Transverse colon (tissue), 3 donors: ENCODE data around the gene SCN3A.

Experiments
- CTCF ChIP-seq, 5 experiments: fragments of 200-600 bp in 3 of 5; fragments of 450-650 bp in 2 of 5; sonication (generic) in 3 of 5; IDR thresholded peaks; 1 replicate in 2 of 5; 2 replicates in 3 of 5; pipeline ENCODE4 v1.5.1; 2016 to 2017; ENCODE audit warnings: antibody characterized with exemption in 5 of 5, inconsistent platforms in 3 of 5, mild to moderate bottlenecking in 2 of 5, moderate library complexity in 1 of 5
- POLR2A ChIP-seq: fragments of 450-650 bp; IDR thresholded peaks from one replicate; pipeline ENCODE4 v1.6.1; 2016; ENCODE audit warnings: antibody characterized with exemption, mild to moderate bottlenecking, moderate library complexity

- TF ChIP-seq POLR2A (no peak), CTCF (IDR thresholded peaks at IDR 0.05) (no peak)
Observed at GRCh38 chr2:165064743-165065142, 139.1 kb downstream of the SCN3A start.
